HG03575 (cell line): ENCODE results near the gene MYH15.

ENCODE experiments used
- ATAC-seq: cut with Tn5 transposase; IDR thresholded peaks from one replicate; pipeline ENCODE4 v1.9.1; 2021; ENCODE audit not compliant: unreplicated experiment, insufficient number of reproducible peaks, low FRiP score; ENCODE audit errors: extremely low read depth

Gene MYH15

GRCh38 chr3:108510496-108510895 lies at the start of gene MYH15:
Gene MYH15 (minus strand): TSS chr3:108510596. CDS start chr3:108510530, 66 bp downstream.
- no peak for ATAC-seq

GRCh38 chr3:108555966-108556581 lies 45.7 kb upstream of the MYH15 start:
- no peak for ATAC-seq

GRCh38 chr3:108554913-108555571 lies 44.6 kb upstream of the MYH15 start:
- no peak for ATAC-seq

DNA sequence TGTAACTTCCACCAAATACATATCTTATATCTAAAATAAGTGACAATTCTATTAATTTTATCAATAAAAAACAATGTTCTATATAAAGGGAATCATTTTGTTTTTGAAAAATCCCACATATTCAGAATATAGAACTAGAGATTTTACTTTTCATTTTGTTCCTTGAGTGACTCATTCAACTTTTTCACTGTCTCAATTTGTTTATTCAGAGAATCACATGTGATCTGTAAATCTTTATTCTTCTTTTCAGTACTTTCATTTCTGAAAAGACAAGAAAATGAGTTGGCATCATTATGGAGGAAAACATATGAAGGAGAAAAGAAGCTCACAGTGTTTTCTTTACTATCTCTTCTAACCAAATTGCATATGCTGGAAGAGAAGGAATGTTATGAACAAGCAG lies 43.8 kb upstream of the MYH15 start:
- no peak for ATAC-seq

DNA sequence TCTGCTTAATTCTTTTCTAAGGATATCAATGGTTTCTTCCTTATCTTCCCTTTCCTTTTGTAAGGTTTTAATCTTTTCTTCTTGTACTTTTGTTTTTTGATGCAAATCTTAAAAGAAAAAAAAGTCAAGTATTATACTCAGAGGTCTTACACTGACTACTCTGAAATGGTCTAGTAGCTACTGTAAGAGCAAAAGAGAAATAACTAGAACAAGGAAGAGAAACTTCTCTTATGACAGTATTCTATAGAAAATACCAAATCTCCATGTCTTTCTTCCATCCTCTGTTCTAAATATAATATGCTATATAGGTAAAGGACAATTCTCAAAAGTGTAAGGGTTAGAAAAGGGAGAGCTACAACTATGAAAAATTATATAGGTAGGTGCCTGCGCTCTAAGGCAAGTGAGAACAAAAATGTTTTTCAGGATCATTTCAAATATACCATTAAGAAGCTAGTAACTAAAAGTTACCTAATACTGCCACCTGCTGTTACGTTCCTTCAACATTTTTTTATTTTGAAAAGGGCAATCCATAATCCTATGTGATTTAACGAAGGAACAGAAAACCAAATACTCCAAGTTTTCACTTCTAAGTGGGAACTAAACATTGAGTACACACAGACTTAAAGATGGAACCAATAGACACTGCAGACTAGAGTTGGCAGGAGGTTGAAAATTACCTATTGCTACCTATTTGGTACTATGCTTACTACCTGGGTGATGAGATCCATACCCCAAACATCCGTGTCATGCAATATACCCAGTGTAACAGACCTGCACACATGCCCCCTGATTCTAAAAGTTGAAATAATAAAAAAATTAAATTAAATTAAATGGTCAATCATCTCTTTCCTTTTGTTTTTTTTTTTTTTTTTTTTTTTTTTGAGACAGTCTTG lies 42.1 kb upstream of the MYH15 start:
- no peak for ATAC-seq

GRCh38 chr3:108548886-108549285 lies 38.5 kb upstream of the MYH15 start:
- ATAC-seq = no peak

DNA sequence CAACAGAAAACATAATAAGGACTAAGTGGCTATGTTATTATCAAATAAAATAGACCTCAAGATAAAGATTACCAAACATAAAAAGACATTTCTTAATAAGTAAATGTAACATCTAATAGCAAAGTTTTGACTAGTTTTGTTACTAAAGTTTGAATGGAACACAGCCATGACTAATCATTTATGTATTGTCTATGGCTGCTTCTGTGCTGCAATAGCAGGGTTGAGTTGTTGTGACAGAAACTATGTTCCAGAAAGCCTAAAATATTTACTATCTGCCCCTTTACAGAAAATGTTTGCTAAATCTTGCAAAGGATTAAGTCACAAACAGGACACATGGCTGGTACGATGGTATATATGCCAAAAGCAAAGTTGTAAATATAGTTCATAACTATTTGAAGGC lies 37.9 kb upstream of the MYH15 start:
- no peak for ATAC-seq

GRCh38 chr3:108546692-108547091 lies 36.3 kb upstream of the MYH15 start:
- no peak for ATAC-seq

GRCh38 chr3:108546247-108546646 lies 35.9 kb upstream of the MYH15 start:
- ATAC-seq = no peak

- no peak for ATAC-seq
These were observed 27.7 kb upstream of the MYH15 start for GRCh38 chr3:108538083-108538482.

GRCh38 chr3:108528459-108529252 lies 18.3 kb upstream of the MYH15 start:
- ATAC-seq = peak; percentile 88

DNA sequence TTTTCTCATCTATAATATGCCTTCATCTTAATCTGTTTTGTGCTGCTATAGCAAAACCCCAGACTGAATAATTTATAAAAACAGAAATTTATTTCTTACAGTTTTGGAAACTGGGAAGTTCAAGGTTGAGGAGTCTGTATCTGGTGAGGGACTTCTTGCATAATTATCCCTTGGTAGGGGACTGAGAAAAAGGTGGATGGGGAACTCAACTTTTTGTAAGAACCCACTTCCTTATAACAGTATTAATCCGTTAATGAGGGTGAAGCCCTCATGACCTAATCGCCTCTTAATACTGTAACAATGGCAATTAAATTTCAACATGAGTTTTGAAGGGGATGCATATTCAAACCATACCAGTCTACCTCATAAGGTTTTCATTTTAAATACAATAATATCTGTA lies 17.4 kb upstream of the MYH15 start:
- ATAC-seq = no peak

DNA sequence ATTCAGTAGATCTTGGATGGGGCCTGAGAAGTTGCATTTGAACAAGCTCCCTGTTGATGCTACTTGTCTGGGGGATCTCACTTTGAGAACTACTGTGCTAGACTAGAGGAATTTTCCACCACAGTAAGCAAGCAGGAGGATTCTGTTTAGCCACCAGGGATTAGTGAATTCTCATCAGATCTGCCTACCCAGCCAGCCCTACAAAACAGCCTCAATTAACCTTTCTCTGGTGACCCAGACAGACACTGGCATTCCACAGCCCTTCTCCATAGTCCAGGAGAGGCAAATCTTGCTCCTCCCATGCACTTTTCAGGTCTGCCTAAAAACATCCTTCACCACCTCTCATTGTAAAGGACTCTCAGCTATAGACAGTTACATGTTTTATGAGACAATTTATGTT lies 16.7 kb upstream of the MYH15 start:
- no peak for ATAC-seq

GRCh38 chr3:108525971-108526370 lies 15.6 kb upstream of the MYH15 start:
- ATAC-seq = no peak

DNA sequence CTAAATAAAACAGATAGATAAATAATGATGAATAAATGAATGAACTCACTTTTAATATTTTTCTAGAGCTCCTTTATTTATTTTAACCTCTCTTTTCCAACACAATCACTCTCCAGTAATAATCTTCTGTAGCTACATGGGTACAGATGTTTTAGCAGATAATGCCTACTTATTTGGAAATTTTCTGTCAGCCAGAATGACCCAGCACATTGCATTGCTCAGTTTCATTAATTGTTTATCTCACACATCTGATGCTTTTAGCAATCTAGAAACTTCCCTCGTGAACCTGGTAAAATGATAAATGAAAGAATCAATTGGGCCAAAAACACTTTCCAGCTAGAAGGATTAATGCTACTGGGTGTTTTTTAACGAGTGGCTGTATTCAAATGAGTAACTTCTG lies 14.9 kb upstream of the MYH15 start:
- no peak for ATAC-seq

DNA sequence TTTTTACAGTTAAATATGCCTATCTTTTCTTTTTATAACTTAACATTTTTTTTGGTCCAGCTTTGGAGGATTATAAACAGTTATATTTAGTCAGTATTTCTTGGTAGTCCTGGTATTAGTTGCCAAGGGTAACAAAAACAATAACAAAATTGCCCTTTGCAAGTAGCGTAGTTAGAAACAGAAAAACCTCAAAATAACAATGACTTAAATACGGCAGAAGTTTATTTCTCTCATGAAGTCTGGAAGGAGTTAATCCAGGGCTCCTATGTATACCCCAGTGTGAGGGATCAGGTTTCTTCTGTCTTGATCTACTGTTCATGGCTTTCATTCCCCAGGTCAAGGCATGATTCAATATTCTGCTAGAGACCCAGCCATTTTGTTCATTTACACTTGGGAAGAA lies 14.1 kb upstream of the MYH15 start:
- ATAC-seq = no peak

GRCh38 chr3:108518895-108519294 lies 8.5 kb upstream of the MYH15 start:
- ATAC-seq = no peak

GRCh38 chr3:108516881-108517280 lies 6.5 kb upstream of the MYH15 start:
- ATAC-seq = no peak

DNA sequence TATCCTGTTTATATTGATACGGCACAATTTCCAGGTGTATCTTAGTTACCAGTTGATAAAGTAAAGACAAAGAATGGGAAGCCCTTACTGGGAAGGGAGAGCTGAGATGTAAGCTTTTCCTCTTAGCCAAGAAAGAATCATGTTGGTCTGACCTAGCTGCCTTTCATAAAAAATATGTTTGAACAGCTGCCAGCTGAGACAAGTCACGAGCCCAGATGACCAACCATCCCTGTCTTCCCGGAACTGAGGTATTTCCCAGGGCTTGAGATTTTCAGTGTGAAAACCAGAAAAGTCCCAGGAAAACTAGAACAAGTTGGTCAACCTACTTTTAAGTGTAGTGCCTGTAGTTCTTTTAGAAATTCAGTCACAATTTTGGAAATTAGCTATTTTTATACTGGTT lies 3.6 kb upstream of the MYH15 start:
- ATAC-seq = no peak
